CD8-positive, alpha-beta memory T cell (primary cell): ENCODE data around the gene DEPDC7. TPM values are rescaled to one million over a fixed set of nuclear protein-coding genes. Genes with fewer than 3 reads are reported as not detected.

ENCODE experiments used
- polyA plus RNA-seq: library from polyadenylated mRNA; unstranded; fragments of 300-500 nt; fragmentation: Illumina TruSeq; gene quantifications from one replicate; pipeline ENCODE4 v1.2.3, GENCODE V29; 2021
- total RNA-seq, 2 experiments: library from RNA; stranded (reverse); gene quantifications; one replicate each; pipeline ENCODE4 v1.2.3, GENCODE V29; 2021

The DEPDC7 gene
- total and polyA plus RNA-seq, 3 experiments from 2014 or later = 0.15 to 1.8 (median 1.7) TPM

Other genes with a start within 250 kb of the DEPDC7 start
- not detected for gene CCDC73, start 221.2 kb upstream of the DEPDC7 start, total RNA-seq
- gene CCDC73, start 221.2 kb upstream of the DEPDC7 start, polyA plus RNA-seq = not detected
- under 1 TPM; 0.51 to 0.68 TPM for gene PRRG4, start 186.0 kb upstream of the DEPDC7 start, total RNA-seq
- gene PRRG4, start 186.0 kb upstream of the DEPDC7 start, polyA plus RNA-seq = not detected
- gene QSER1, start 123.1 kb upstream of the DEPDC7 start, total RNA-seq = 10 to 100 TPM; 10.6 to 12.3 TPM
- 0.93 TPM for gene QSER1, start 123.1 kb upstream of the DEPDC7 start, polyA plus RNA-seq
- 10 to 100 TPM; 22.1 to 22.2 TPM for gene TCP11L1, start 23.7 kb downstream of the DEPDC7 start, total RNA-seq
- gene TCP11L1, start 23.7 kb downstream of the DEPDC7 start, polyA plus RNA-seq = 7.5 TPM
- gene CSTF3, start 145.6 kb downstream of the DEPDC7 start, total RNA-seq = 10 to 100 TPM; 35.3 to 37.7 TPM
- 16.5 TPM for gene CSTF3, start 145.6 kb downstream of the DEPDC7 start, polyA plus RNA-seq
- 10 to 100 TPM; 49.2 to 50.9 TPM for gene HIPK3, start 241.5 kb downstream of the DEPDC7 start, total RNA-seq
- 31.6 TPM for gene HIPK3, start 241.5 kb downstream of the DEPDC7 start, polyA plus RNA-seq